ENCODE data around the gene SELENON. TPM values are rescaled to one million over a fixed set of nuclear protein-coding genes. Genes with fewer than 3 reads are reported as not detected.

SELENON gene
- total RNA-seq, 1 donor from 2014 or later: 95.9 TPM

- TF ChIP-seq CTCF (IDR thresholded peaks at IDR 0.05): no peak
- intact Hi-C loops (cut with DNase I): no loop called here
- no peaks in the 10 kb centered on the region for H3K9me3 ChIP-seq
- H3K4me1 ChIP-seq: peaks cover 15% of the 10 kb centered on the region
- H3K4me3 ChIP-seq: no peak overlapping the region
- DNase-seq (no peak), ATAC-seq (no peak)
- no peak overlapping the region for H3K27ac ChIP-seq
- peaks cover 2% of the 10 kb centered on the region for H3K36me3 ChIP-seq
- no peaks in the 10 kb centered on the region for H3K27me3 ChIP-seq
These were observed 32.6 kb upstream of the SELENON start for GRCh38 chr1:25767437-25767770.

- Histone ChIP-seq H3K27ac (no peak overlapping the region), H3K9me3 (no peaks in the 10 kb centered on the region), H3K4me1 (peaks cover 15% of the 10 kb centered on the region), H3K27me3 (no peaks in the 10 kb centered on the region), H3K4me3 (no peak overlapping the region), H3K36me3 (peaks cover 6% of the 10 kb centered on the region)
- intact Hi-C loops (cut with DNase I): no loop called here
- DNase-seq: no peak
- TF ChIP-seq CTCF (IDR thresholded peaks at IDR 0.05): no peak
- no peak for ATAC-seq
These were observed 31.0 kb upstream of the SELENON start for GRCh38 chr1:25768999-25769398.

DNA sequence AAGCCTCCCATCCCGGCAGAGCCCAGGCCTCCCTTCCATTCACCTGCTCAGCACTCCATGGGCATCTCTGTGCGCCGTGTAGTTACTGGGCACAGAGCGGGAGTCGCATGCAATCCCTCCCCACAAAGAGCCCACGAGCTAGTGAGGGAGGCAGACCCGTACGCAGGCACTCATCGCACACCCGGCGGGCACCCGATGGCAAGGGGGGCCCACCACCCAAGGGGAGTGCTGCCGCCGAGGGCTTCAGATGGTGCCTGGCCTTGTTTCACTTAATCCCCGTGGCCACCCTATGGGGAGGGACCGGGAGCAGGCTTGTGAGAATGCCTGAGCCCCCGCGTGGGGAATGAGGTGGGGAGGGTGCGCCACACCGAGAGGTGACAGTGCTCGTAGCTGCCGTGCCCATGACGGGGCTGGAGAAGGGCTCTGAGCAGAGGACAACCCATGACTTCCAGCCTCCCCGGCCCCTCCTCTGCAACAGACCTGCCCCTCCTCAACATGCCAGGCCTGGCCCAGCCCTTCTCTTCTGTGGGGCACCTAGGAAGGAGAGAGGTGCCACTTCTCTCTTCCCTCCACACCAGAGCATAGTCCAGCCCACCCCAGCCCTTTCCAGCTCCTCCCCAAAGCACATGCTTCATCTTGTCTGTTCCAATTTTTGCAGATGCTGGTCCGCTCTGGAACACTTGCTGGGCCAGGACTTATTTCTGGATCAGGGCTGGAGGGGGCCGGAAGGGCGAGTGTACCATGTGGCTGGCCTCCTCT lies 30.2 kb upstream of the SELENON start:
- Histone ChIP-seq H3K27ac (no peak overlapping the region), H3K4me3 (no peak overlapping the region), H3K4me1 (peaks cover 15% of the 10 kb centered on the region), H3K27me3 (no peaks in the 10 kb centered on the region), H3K36me3 (peaks cover 6% of the 10 kb centered on the region), H3K9me3 (no peaks in the 10 kb centered on the region)
- TF ChIP-seq CTCF (IDR thresholded peaks at IDR 0.05): no peak
- ATAC-seq (no peak), DNase-seq (no peak)
- intact Hi-C loops (cut with DNase I): no loop called here

DNA sequence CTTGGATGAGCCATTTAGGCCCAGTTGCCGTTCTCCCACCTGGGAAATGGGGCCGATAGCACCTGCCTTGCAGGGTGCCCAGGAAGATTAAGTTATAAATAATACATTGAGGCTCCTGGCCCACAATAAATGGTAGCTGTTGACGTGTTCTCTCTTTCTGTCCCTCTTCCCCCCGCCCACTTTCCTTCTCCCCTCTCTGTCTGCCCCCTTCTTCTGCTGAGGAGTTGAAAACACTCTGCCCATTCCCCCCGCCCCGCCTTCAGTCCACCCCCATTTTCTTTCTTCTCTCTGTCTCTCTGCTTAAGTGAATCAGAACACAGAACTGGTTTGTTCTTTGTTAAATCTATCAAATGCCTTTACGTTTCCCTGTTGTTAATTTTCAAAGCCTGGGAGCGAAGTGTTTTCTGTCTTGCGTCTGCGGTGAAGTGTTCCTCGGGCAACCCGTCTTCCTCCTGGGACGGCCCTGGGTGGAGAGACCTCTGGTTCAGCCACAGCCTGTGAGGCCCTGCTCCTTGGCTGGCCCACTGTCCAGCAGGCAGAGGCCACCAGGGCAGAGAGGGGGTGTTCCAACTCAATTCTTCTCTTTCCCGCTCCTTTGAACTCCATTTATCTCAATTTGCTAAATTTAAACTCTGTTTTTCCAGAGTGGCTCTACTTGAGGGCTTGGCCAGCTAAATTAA lies 29.3 kb upstream of the SELENON start:
- ATAC-seq (no peak), DNase-seq (no peak)
- Histone ChIP-seq H3K4me3 (no peak overlapping the region), H3K36me3 (peaks cover 6% of the 10 kb centered on the region), H3K4me1 (peaks cover 19% of the 10 kb centered on the region), H3K27me3 (no peaks in the 10 kb centered on the region), H3K27ac (no peak overlapping the region), H3K9me3 (no peaks in the 10 kb centered on the region)
- intact Hi-C loops (cut with DNase I): no loop called here
- TF ChIP-seq CTCF (IDR thresholded peaks at IDR 0.05): no peak

DNA sequence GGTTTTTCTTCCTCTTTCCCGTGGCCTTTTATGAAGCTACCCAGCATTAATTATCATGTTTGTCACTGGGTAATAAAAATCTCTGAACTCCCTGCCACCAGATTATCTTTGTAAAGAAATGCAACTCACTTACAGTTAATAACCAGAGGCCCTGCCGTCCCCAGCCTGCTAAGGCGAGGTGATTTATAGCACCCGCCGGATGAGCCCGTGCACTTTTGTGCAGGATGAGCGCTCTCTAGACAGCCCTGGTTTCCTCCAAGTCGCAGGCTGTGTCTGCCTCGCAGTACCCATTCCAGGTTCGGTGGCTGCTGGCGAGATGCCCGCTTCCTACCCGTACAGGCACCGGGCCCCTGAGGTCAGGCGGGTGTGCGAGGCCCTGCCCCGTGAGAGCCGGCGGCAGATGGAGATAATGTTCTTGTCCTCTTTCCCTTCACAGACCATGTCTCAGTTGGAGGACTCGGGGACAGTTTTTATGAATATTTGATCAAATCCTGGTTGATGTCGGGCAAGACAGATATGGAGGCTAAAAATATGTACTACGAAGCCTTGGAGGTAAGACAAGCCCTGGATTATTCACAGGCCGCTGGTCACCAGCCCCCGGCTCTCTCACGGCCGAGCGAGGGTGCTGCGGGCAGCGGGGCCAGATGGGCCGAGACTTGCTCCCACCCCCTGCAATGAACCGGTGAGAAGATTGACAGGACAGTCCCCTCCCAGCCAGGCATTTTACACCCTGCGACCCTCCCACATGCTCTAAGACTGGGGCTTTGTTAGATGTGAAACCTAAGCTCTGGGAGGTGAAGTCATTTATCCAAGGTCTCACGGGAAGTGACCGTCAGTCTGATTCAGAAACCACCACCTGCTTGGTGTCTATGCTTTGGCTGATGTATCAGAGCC lies 28.5 kb upstream of the SELENON start:
- peak; percentile 12 for ATAC-seq
- DNase-seq: peak; percentile 73
- Histone ChIP-seq H3K27me3 (no peaks in the 10 kb centered on the region), H3K4me1 (peaks cover 21% of the 10 kb centered on the region), H3K36me3 (peaks cover 6% of the 10 kb centered on the region), H3K27ac (no peak overlapping the region), H3K4me3 (no peak overlapping the region), H3K9me3 (no peaks in the 10 kb centered on the region)
- no peak for TF ChIP-seq CTCF (IDR thresholded peaks at IDR 0.05)
- intact Hi-C loops (cut with DNase I): no loop called here
